ENCODE data around the gene VPS26A.

The VPS26A gene

GRCh38 chr10:69179089-69179742 lies 55.2 kb downstream of the VPS26A start:
- DNase-seq = peak; percentile 17 to 20

- DNase-seq = peak; percentile 83 to 88
These were observed 56.0 kb downstream of the VPS26A start, which contains the start of gene SUPV3L1 for GRCh38 chr10:69179743-69180524. Gene SUPV3L1 (plus strand): TSS chr10:69180234. CDS start chr10:69180292, 58 bp downstream.

GRCh38 chr10:69180525-69181204 lies 56.7 kb downstream of the VPS26A start:
- DNase-seq = no peak

GRCh38 chr10:69181433-69181832 lies 57.5 kb downstream of the VPS26A start:
- DNase-seq = no peak

GRCh38 chr10:69182005-69182404 lies 58.0 kb downstream of the VPS26A start:
- DNase-seq = no peak

GRCh38 chr10:69186524-69186923 lies 62.5 kb downstream of the VPS26A start:
- DNase-seq = no peak

- DNase-seq = no peak
These were observed 77.1 kb downstream of the VPS26A start for GRCh38 chr10:69201045-69201444.

GRCh38 chr10:69202332-69202731 lies 78.4 kb downstream of the VPS26A start:
- no peak for DNase-seq

- no peak for DNase-seq
These were observed 84.8 kb downstream of the VPS26A start for GRCh38 chr10:69208761-69209160.

GRCh38 chr10:69209787-69210484 lies 86.0 kb downstream of the VPS26A start:
- DNase-seq = no peak

GRCh38 chr10:69211104-69211503 lies 87.1 kb downstream of the VPS26A start:
- DNase-seq = no peak

- no peak for DNase-seq
These were observed 87.5 kb downstream of the VPS26A start for GRCh38 chr10:69211524-69211923.

- DNase-seq = no peak
These were observed 89.8 kb downstream of the VPS26A start for GRCh38 chr10:69213591-69214311.

GRCh38 chr10:69214666-69215131 lies 90.7 kb downstream of the VPS26A start:
- DNase-seq = no peak

- no peak for DNase-seq
These were observed 91.6 kb downstream of the VPS26A start for GRCh38 chr10:69215405-69216171.

GRCh38 chr10:69216577-69217118 lies 92.7 kb downstream of the VPS26A start:
- DNase-seq = no peak

- no peak for DNase-seq
These were observed 93.3 kb downstream of the VPS26A start for GRCh38 chr10:69217119-69217754.

GRCh38 chr10:69218831-69219230 lies 94.9 kb downstream of the VPS26A start:
- DNase-seq = no peak

- DNase-seq = no peak
These were observed 96.1 kb downstream of the VPS26A start, which contains the start of gene HKDC1 for GRCh38 chr10:69220041-69220451. Gene HKDC1 (plus strand): TSS chr10:69220332. CDS start chr10:69220436, 104 bp downstream.

- DNase-seq = no peak
These were observed 96.5 kb downstream of the VPS26A start for GRCh38 chr10:69220507-69220906.
